Measurements from ENCODE around the gene EPS8L2.

DNA sequence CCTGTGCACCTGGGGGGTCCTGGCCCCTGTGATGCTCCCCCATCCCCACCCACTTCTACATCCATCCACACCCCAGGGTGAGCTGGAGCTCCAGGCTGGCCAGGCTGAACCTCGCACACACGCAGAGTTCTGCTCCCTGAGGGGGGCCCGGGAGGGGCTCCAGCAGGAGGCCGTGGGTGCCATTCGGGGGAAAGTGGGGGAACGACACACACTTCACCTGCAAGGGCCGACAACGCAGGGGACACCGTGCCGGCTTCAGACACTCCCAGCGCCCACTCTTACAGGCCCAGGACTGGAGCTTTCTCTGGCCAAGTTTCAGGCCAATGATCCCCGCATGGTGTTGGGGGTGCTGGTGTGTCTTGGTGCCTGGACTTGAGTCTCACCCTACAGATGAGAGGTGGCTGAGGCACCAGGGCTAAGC lies 21.3 kb downstream of the EPS8L2 start:
- no peak for TF ChIP-seq PML (IDR thresholded peaks at IDR 0.05; ENCODE audit: low read length)
- TF ChIP-seq RB1 (IDR thresholded peaks at IDR 0.05; ENCODE audit: borderline replicate concordance): no peak
- TF ChIP-seq, protein P1, sequence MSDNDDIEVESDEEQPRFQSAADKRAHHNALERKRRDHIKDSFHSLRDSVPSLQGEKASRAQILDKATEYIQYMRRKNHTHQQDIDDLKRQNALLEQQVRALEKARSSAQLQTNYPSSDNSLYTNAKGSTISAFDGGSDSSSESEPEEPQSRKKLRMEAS (IDR thresholded peaks at IDR 0.05; ENCODE audit: low read depth, low read length): no peak
- TF ChIP-seq GABPA (IDR thresholded peaks at IDR 0.05; ENCODE audit: low read depth): no peak
- TF ChIP-seq, protein P2, sequence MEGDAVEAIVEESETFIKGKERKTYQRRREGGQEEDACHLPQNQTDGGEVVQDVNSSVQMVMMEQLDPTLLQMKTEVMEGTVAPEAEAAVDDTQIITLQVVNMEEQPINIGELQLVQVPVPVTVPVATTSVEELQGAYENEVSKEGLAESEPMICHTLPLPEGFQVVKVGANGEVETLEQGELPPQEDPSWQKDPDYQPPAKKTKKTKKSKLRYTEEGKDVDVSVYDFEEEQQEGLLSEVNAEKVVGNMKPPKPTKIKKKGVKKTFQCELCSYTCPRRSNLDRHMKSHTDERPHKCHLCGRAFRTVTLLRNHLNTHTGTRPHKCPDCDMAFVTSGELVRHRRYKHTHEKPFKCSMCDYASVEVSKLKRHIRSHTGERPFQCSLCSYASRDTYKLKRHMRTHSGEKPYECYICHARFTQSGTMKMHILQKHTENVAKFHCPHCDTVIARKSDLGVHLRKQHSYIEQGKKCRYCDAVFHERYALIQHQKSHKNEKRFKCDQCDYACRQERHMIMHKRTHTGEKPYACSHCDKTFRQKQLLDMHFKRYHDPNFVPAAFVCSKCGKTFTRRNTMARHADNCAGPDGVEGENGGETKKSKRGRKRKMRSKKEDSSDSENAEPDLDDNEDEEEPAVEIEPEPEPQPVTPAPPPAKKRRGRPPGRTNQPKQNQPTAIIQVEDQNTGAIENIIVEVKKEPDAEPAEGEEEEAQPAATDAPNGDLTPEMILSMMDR (IDR thresholded peaks at IDR 0.05 in 2 of 3, conservative IDR thresholded peaks at IDR 0.05 in 1 of 3; ENCODE audit: control insufficient read depth in 2 of 3, extremely low read depth in 1 of 3, insufficient read depth in 1 of 3, low read depth in 3 of 3, low read length in 3 of 3): no peak
- TF ChIP-seq, protein P3, sequence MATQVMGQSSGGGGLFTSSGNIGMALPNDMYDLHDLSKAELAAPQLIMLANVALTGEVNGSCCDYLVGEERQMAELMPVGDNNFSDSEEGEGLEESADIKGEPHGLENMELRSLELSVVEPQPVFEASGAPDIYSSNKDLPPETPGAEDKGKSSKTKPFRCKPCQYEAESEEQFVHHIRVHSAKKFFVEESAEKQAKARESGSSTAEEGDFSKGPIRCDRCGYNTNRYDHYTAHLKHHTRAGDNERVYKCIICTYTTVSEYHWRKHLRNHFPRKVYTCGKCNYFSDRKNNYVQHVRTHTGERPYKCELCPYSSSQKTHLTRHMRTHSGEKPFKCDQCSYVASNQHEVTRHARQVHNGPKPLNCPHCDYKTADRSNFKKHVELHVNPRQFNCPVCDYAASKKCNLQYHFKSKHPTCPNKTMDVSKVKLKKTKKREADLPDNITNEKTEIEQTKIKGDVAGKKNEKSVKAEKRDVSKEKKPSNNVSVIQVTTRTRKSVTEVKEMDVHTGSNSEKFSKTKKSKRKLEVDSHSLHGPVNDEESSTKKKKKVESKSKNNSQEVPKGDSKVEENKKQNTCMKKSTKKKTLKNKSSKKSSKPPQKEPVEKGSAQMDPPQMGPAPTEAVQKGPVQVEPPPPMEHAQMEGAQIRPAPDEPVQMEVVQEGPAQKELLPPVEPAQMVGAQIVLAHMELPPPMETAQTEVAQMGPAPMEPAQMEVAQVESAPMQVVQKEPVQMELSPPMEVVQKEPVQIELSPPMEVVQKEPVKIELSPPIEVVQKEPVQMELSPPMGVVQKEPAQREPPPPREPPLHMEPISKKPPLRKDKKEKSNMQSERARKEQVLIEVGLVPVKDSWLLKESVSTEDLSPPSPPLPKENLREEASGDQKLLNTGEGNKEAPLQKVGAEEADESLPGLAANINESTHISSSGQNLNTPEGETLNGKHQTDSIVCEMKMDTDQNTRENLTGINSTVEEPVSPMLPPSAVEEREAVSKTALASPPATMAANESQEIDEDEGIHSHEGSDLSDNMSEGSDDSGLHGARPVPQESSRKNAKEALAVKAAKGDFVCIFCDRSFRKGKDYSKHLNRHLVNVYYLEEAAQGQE (IDR thresholded peaks at IDR 0.05; ENCODE audit: low read depth, low read length): no peak
- TF ChIP-seq CBX3 (IDR thresholded peaks at IDR 0.05; ENCODE audit: borderline replicate concordance, low read depth): no peak
- TF ChIP-seq RELA (IDR thresholded peaks at IDR 0.05; ENCODE audit: borderline replicate concordance, partially characterized antibody): no peak
- TF ChIP-seq, protein P4, sequence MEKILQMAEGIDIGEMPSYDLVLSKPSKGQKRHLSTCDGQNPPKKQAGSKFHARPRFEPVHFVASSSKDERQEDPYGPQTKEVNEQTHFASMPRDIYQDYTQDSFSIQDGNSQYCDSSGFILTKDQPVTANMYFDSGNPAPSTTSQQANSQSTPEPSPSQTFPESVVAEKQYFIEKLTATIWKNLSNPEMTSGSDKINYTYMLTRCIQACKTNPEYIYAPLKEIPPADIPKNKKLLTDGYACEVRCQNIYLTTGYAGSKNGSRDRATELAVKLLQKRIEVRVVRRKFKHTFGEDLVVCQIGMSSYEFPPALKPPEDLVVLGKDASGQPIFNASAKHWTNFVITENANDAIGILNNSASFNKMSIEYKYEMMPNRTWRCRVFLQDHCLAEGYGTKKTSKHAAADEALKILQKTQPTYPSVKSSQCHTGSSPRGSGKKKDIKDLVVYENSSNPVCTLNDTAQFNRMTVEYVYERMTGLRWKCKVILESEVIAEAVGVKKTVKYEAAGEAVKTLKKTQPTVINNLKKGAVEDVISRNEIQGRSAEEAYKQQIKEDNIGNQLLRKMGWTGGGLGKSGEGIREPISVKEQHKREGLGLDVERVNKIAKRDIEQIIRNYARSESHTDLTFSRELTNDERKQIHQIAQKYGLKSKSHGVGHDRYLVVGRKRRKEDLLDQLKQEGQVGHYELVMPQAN (conservative IDR thresholded peaks at IDR 0.05): no peak

All from GM12878 (cell line).